HG02610 (cell line): ENCODE results near the gene TRIM66.

ENCODE experiments used
- ATAC-seq: cut with Tn5 transposase; IDR thresholded peaks from one replicate; pipeline ENCODE4 v1.9.1; 2021; ENCODE audit warnings: mild to moderate bottlenecking, moderate library complexity; ENCODE audit not compliant: unreplicated experiment

Gene TRIM66

DNA sequence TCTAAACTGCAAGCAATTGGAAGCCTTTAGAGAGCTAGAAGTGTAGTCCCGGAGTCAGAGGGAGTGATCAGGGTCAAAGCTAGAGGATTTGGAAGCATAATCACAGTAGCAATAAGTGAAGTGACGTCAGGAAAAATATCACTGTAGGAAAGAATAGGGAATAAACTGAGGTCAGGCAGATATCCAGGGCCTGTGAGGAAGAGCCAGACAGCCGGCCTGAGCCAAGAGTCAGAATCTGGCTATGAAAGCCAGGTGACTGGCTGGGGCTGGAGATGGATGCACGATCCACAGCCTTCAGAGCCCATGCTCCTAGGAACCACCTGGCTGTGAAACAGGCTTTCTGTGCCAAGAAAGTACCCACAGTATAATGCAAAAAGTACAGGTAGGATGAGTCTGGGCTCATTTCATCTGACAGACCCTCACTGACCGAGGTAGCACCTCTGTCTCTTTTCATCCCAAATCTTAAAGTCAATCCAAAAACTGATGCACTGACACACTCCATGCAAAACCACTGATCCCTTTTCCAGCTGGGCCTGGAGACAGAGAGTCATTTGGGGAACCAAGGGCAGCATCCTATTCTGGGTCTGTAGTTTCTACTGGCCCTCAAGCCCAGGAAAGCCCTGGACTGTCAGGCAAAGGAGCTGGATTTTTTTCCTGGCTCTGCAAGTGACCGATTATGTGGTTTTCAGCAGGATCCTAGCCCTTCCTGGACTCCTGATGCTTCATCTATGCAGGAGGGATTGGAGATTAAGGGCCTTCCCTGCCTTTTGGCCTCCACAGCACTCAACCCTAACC is 21.3 kb downstream of the TRIM66 start:
- no peak for ATAC-seq

DNA sequence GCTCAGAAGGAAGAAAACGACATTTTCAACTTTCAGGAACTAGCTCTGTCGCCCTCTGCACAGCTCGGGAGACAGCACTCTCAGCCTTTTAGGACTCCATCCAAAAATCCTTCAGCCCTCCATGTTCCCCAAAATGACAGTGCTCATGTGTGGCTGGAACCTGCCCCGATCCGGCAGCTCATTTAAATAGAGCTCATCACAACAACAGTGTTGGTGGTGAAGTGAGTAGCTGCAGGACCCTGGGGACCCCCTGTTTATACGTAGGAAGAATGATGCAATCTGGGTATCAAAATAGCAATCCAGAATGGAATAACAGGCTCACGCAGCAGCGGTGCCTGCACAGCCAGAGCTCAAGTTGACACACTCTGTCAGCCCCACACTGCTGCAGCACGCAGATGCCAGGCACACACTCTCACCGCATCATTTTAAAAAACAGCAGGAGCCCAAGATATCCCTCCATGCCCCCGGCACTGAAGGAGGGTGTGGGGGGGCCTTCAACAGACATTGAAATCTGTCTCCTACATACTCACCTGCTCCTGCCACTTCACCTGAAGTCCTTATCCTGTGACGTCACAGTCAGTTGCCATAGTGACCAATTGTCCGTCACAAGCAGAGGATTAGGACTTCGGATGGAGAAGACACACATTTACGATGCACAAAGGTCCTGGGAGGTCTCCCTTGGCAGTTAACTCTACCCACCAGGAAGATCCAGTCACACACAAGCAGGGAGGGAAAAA is 24.0 kb downstream of the TRIM66 start:
- ATAC-seq = no peak

DNA sequence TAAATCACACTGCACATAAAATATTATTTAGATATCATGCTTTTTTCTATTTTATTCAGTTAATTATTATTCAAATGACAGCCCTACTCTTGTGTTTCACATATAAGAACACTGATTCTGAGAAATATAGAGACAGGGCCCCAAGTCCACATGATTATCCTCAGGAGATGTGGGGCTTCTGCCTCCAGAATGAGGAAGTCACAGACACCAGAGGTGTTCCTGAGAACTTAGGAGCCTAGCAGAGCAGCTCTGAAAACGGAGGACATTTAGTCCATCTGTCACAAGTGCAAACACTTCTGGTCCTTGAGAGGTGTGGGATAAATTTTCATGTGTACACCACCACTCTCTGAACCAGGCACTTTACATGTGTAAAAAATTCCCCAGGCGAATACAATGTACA is 26.2 kb downstream of the TRIM66 start:
- no peak for ATAC-seq

DNA sequence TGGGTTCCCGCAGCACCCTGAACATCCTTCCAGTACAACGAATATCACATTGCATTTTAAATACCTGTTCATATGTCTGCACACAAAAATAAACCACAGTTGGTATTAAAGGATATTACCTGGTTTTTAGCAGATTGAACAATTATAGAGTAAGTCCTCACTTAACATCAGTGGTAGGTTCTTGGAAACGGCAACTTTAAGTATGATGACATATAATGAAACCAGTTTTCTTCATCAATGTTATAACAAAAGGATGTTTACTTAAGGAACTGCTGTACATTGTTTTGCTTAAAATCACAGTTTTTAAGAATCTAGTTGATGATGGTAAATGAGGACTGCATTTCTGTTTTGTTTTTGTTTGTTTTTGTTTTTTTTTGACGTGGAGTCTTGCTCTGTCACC is 28.0 kb downstream of the TRIM66 start:
- ATAC-seq = no peak

DNA sequence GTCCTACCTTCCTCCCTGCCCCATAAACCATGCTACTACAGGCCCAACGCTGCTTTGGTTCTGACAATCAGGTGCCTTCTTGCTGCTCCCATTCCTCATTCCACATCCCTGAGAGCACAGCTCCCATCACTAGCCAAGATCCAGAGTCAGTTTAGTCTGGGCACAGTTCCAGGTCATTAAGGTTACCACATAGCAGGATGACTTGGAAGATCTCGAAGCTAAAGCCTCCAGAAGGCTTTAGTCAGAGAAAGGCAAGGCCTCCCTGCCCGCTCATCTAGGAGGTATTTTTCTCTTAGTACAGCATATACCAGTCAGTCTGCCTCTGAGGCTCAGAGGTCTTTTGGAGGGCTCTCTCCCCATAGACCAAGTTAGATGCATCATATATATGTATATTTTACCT is 30.3 kb downstream of the TRIM66 start:
- no peak for ATAC-seq

GRCh38 chr11:8650401-8650990 is 32.0 kb downstream of the TRIM66 start:
- ATAC-seq = no peak

GRCh38 chr11:8649361-8649760 is 33.1 kb downstream of the TRIM66 start:
- no peak for ATAC-seq

- no peak for ATAC-seq
Observed at GRCh38 chr11:8646873-8647272, 35.6 kb downstream of the TRIM66 start.

DNA sequence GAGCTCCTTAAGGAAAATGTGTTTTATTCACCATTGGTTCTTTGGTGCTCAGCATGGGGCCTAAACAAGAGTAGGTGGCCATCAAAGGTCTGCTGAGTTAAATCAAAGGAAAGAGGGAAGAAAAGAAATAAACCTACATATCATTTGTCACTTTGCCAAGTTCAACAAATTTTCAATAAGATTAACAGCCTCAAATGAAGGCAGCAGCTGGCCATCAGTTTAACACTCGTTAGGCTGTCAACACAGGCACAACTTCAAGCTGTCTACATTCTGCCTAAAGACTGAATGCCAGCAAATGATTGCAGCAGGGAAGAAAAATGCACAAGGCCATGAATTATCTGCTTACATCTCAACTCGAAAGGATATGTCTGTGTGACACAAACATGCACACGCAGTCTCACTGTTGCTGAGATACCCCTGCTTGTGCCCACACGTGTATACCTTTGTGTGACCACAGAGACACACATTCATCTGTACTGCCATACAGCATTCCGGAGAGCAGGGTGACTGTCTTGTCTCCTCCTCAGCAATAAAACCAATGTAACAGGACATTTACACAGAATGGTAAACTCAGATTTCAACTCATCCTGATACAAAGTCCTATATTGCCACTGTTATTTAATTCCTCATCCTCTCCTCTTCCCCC is 40.1 kb downstream of the TRIM66 start:
- ATAC-seq = no peak

DNA sequence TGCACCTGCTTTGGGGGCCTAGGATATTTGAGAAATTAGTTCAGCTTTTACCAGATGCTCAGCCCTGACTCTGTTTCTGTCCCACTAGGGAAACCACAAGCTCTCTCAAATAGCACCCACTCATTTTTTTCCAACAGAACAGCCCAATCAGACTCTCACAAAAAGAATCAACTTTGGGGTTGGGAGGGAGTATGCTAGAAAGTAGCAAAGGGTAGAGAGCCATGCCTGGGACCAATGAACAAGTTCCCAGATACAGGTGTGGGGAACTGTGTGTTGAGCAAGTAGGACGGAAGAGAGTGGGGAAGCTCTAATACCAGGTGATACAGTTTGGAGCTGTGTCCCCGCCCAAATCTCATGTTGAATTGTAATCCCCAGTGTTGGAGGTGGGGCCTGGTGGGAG is 41.1 kb downstream of the TRIM66 start:
- no peak for ATAC-seq

DNA sequence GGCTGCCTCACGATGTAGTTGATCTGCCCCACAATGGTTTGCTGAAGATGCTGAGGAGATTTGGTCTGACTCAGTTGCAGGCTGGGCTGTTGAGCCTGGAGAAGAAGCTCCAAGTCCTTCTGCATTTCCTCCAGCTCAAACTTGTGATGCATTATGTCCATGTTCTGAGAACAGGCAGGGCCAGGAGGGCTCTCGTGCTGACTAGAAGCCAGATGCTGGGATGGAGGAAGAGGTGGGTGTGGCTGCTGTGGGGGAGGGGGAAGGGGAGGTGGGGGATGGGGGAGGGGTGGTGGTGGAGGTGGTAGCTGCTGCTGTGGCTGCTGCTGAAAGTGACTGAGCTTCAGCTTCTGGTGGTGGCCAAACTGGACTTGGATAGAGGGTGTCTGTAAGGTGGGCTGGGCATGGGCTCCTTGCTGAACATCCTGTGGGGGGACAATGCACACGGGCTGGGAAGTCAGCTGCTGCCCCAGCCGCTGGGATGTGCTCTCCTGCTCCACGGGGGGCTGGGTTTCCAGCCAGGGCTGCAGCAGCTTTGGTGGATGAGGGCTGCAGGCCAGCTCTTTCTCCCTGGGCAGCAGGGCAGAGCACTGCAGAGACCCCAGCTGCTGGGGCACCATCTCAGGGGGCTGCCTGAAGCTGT is 42.1 kb downstream of the TRIM66 start:
- ATAC-seq = no peak

DNA sequence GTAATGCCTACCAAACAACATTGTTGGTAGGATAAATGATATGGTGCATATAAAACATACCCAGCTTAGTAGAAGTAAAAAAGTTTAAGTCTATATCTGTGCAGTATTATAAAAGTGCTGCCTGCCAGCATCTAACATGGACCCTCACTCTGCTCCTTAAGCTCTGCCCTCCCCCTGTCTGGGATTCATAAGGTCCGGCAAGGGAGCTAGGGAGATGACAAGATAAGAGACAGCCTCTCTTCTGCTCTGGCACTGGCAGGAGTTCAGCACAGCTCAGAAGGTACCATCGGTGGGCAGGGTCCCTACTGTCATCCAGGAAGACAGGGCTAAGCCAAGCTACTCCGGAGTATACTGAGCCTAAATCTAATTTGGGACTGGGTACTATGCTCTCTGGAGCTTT is 42.8 kb downstream of the TRIM66 start:
- no peak for ATAC-seq

GRCh38 chr11:8638300-8638699 is 44.2 kb downstream of the TRIM66 start:
- ATAC-seq = no peak

GRCh38 chr11:8636127-8636526 is 46.3 kb downstream of the TRIM66 start:
- no peak for ATAC-seq

- ATAC-seq = no peak
Observed at GRCh38 chr11:8634498-8634897, 48.0 kb downstream of the TRIM66 start.

DNA sequence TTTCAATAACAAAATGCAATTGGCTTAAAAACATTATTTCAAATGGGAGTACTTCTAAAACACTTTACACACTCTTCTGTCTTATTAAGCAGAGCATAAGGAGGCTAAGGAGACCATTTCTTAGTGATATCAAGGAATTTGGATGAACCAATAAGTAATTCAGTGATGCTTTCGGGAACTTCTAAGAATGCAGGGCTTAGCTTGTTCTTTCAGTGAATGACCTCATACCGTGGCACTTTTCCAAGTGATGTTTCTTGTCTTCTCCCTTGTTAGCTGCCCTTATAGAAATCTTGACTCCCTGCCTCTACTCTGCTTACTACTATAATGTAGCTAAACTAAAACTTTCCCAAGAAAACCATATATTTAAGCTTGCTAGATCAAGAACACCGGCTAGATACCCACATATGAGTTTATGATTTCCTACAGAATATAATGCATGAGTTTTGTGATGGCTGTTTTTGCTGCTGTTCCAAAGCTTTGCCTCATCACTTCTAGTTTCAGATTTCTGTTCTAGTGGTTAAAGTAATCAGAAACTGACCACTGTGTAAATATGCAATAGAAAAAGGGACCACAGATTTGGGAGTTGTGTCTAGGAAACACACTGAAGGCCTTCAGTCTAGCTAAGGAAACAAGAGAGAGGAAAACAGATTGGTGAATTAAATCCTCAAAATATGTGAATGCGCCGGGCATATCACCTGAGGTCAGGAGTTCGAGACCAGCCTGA is 50.9 kb downstream of the TRIM66 start:
- no peak for ATAC-seq

GRCh38 chr11:8624698-8625097 is 57.8 kb downstream of the TRIM66 start:
- no peak for ATAC-seq

GRCh38 chr11:8621147-8621546 is 61.3 kb downstream of the TRIM66 start:
- no peak for ATAC-seq

DNA sequence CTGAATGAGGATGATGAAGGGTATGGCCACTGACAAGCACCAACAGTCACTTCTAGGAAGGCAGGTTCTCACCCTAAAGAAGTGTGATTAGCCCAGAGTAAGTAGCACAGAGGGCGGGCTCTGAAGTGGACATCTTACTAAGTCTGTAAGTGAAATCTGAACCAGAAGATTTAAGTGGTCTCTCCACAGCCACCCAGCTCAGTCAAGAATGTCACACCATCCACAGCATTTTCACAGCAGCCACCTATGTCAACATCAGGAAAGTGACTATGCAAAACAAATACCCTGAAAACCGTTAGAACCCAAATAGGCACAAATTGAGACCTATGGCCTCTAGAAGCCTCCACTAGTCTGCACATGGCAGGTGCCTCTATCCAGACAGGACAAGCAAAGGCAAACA is 65.4 kb downstream of the TRIM66 start:
- ATAC-seq = no peak

GRCh38 chr11:8615291-8616032 is 67.0 kb downstream of the TRIM66 start:
- no peak for ATAC-seq
